Activated CD4-positive, alpha-beta T cell treated with anti-CD3 and anti-CD28 coated beads, Interleukin-2, amount 10 ng/mL, durations not matched to agents 24 days and 14 days (primary cell): ENCODE measurements around the gene NXN. TPM values are rescaled to one million over a fixed set of nuclear protein-coding genes. Genes with fewer than 3 reads are reported as not detected.
"Not testable (repeated sequence)": the region's sequence is repeated elsewhere in the genome, so short reads cannot be mapped to it uniquely, and the experiment has no call there.

ENCODE experiments used
- DNase-seq: peaks from one replicate; pipeline ENCODE4 v3.0.0; 2022
- H3K27ac Mint-ChIP-seq: one replicate; pipeline ENCODE4 v1.8.0; 2022; ENCODE audit warnings: mild to moderate bottlenecking, mixed read lengths
- H3K27me3 Mint-ChIP-seq: one replicate; pipeline ENCODE4 v1.8.0; 2022; ENCODE audit warnings: mixed read lengths
- H3K36me3 Mint-ChIP-seq: one replicate; pipeline ENCODE4 v1.8.0; 2022; ENCODE audit warnings: low read depth, mild to moderate bottlenecking, mixed read lengths
- H3K4me1 Mint-ChIP-seq: one replicate; pipeline ENCODE4 v1.8.0; 2021; ENCODE audit warnings: mixed read lengths
- H3K4me3 Mint-ChIP-seq: one replicate; pipeline ENCODE4 v1.8.0; 2022; ENCODE audit warnings: mild to moderate bottlenecking, moderate library complexity, mixed read lengths
- H3K9me3 Mint-ChIP-seq: one replicate; pipeline ENCODE4 v1.8.0; 2021; ENCODE audit warnings: mixed read lengths
- intact Hi-C: fragments of 100-400 bp; cut with micrococcal nuclease; formaldehyde crosslinking; loops from one replicate; pipeline ENCODE4 v1.15.1; 2023
- total RNA-seq: library from RNA; stranded (reverse); gene quantifications from 2 replicates; pipeline ENCODE4 v1.2.3, GENCODE V29; 2022

NXN gene
- total RNA-seq, 1 donor from 2014 or later = 0.14 TPM

GRCh38 chr17:846901-847843 is 132.4 kb downstream of the NXN start:
- intact Hi-C loops = no loop called here
- no peaks in the 10 kb centered on the region for H3K4me1 Mint-ChIP-seq
- no peaks in the 10 kb centered on the region for H3K9me3 Mint-ChIP-seq
- no peaks in the 10 kb centered on the region for H3K36me3 Mint-ChIP-seq
- H3K27me3 Mint-ChIP-seq = peaks cover 25% of the 10 kb centered on the region
- no peak overlapping the region for H3K4me3 Mint-ChIP-seq
- no peak for DNase-seq
- no peak overlapping the region for H3K27ac Mint-ChIP-seq

- Mint-ChIP-seq H3K4me3 (no peak overlapping the region), H3K27ac (no peak overlapping the region), H3K27me3 (peaks cover 5% of the 10 kb centered on the region), H3K36me3 (no peaks in the 10 kb centered on the region), H3K4me1 (no peaks in the 10 kb centered on the region), H3K9me3 (no peaks in the 10 kb centered on the region)
- intact Hi-C loops = no loop called here
- no peak for DNase-seq
Measured at GRCh38 chr17:841313-841712, 138.3 kb downstream of the NXN start.

GRCh38 chr17:838486-838885 is 141.1 kb downstream of the NXN start:
- intact Hi-C loops = no loop called here

GRCh38 chr17:836151-836550 is 143.4 kb downstream of the NXN start:
- Mint-ChIP-seq H3K36me3 (no peaks in the 10 kb centered on the region), H3K27me3 (no peaks in the 10 kb centered on the region), H3K27ac (no peak overlapping the region), H3K9me3 (no peaks in the 10 kb centered on the region), H3K4me3 (no peak overlapping the region), H3K4me1 (no peaks in the 10 kb centered on the region)
- intact Hi-C loops = no loop called here
- no peak for DNase-seq

More at GRCh38 chr17:838486-838885, 141.1 kb downstream of the NXN start:
- H3K4me1 Mint-ChIP-seq = no peaks in the 10 kb centered on the region
- H3K27ac Mint-ChIP-seq = no peak overlapping the region
- H3K36me3 Mint-ChIP-seq = no peaks in the 10 kb centered on the region
- H3K4me3 Mint-ChIP-seq = no peak overlapping the region
- no peak for DNase-seq
- no peaks in the 10 kb centered on the region for H3K27me3 Mint-ChIP-seq
- no peaks in the 10 kb centered on the region for H3K9me3 Mint-ChIP-seq

GRCh38 chr17:835721-836120 is 143.9 kb downstream of the NXN start:
- H3K36me3 Mint-ChIP-seq, H3K4me3 Mint-ChIP-seq, H3K27me3 Mint-ChIP-seq, H3K4me1 Mint-ChIP-seq, DNase-seq, H3K27ac Mint-ChIP-seq, intact Hi-C loops, H3K9me3 Mint-ChIP-seq: not testable (repeated sequence)

GRCh38 chr17:835263-835662 is 144.3 kb downstream of the NXN start:
- Mint-ChIP-seq H3K27me3 (no peaks in the 10 kb centered on the region), H3K27ac (no peak overlapping the region), H3K9me3 (no peaks in the 10 kb centered on the region), H3K4me3 (no peak overlapping the region), H3K4me1 (no peaks in the 10 kb centered on the region), H3K36me3 (no peaks in the 10 kb centered on the region)
- intact Hi-C loops = no loop called here
- no peak for DNase-seq

- no peaks in the 10 kb centered on the region for H3K27me3 Mint-ChIP-seq
- H3K36me3 Mint-ChIP-seq = no peaks in the 10 kb centered on the region
- no peaks in the 10 kb centered on the region for H3K9me3 Mint-ChIP-seq
- no peak overlapping the region for H3K4me3 Mint-ChIP-seq
- intact Hi-C loops = no loop called here
- H3K27ac Mint-ChIP-seq = no peak overlapping the region
- no peak for DNase-seq
- no peaks in the 10 kb centered on the region for H3K4me1 Mint-ChIP-seq
Measured at GRCh38 chr17:834136-834535, 145.4 kb downstream of the NXN start.

GRCh38 chr17:830950-831349 is 148.6 kb downstream of the NXN start:
- Mint-ChIP-seq H3K9me3 (no peaks in the 10 kb centered on the region), H3K4me1 (no peaks in the 10 kb centered on the region), H3K4me3 (no peak overlapping the region), H3K27me3 (no peaks in the 10 kb centered on the region), H3K36me3 (no peaks in the 10 kb centered on the region), H3K27ac (no peak overlapping the region)
- intact Hi-C loops = no loop called here
- DNase-seq = no peak

- Mint-ChIP-seq H3K36me3 (no peaks in the 10 kb centered on the region), H3K27me3 (no peaks in the 10 kb centered on the region), H3K9me3 (no peaks in the 10 kb centered on the region), H3K4me3 (no peak overlapping the region), H3K27ac (no peak overlapping the region), H3K4me1 (no peaks in the 10 kb centered on the region)
- no peak for DNase-seq
- intact Hi-C loops = no loop called here
Measured at GRCh38 chr17:830381-830780, 149.2 kb downstream of the NXN start.

- DNase-seq, H3K9me3 Mint-ChIP-seq, H3K27ac Mint-ChIP-seq, H3K27me3 Mint-ChIP-seq, H3K4me1 Mint-ChIP-seq, intact Hi-C loops, H3K4me3 Mint-ChIP-seq, H3K36me3 Mint-ChIP-seq: not testable (repeated sequence)
Measured at GRCh38 chr17:829614-830013, 150.0 kb downstream of the NXN start.

GRCh38 chr17:828761-829160 is 150.8 kb downstream of the NXN start:
- Mint-ChIP-seq H3K4me1 (no peaks in the 10 kb centered on the region), H3K36me3 (no peaks in the 10 kb centered on the region), H3K9me3 (no peaks in the 10 kb centered on the region), H3K27me3 (no peaks in the 10 kb centered on the region), H3K4me3 (no peak overlapping the region), H3K27ac (no peak overlapping the region)
- no peak for DNase-seq
- intact Hi-C loops = no loop called here

GRCh38 chr17:826778-827177 is 152.8 kb downstream of the NXN start:
- Mint-ChIP-seq H3K36me3 (no peaks in the 10 kb centered on the region), H3K9me3 (no peaks in the 10 kb centered on the region), H3K27me3 (no peaks in the 10 kb centered on the region), H3K27ac (no peak overlapping the region), H3K4me1 (no peaks in the 10 kb centered on the region), H3K4me3 (no peak overlapping the region)
- no peak for DNase-seq
- intact Hi-C loops = no loop called here

- no peak for DNase-seq
- no peaks in the 10 kb centered on the region for H3K4me1 Mint-ChIP-seq
Measured at GRCh38 chr17:825216-825615, 154.4 kb downstream of the NXN start.

GRCh38 chr17:824378-824777 is 155.2 kb downstream of the NXN start:
- no peak overlapping the region for H3K27ac Mint-ChIP-seq
- intact Hi-C loops = no loop called here
- no peaks in the 10 kb centered on the region for H3K4me1 Mint-ChIP-seq
- no peaks in the 10 kb centered on the region for H3K9me3 Mint-ChIP-seq
- H3K4me3 Mint-ChIP-seq = no peak overlapping the region
- DNase-seq = no peak
- no peaks in the 10 kb centered on the region for H3K27me3 Mint-ChIP-seq
- no peaks in the 10 kb centered on the region for H3K36me3 Mint-ChIP-seq

More at GRCh38 chr17:825216-825615, 154.4 kb downstream of the NXN start:
- Mint-ChIP-seq H3K36me3 (no peaks in the 10 kb centered on the region), H3K27ac (no peak overlapping the region), H3K4me3 (no peak overlapping the region), H3K27me3 (no peaks in the 10 kb centered on the region), H3K9me3 (no peaks in the 10 kb centered on the region)
- intact Hi-C loops = no loop called here

- no peak overlapping the region for H3K27ac Mint-ChIP-seq
- DNase-seq = no peak
Measured at GRCh38 chr17:823501-823902, 156.1 kb downstream of the NXN start.

More at GRCh38 chr17:823501-823902, 156.1 kb downstream of the NXN start:
- no peaks in the 10 kb centered on the region for H3K9me3 Mint-ChIP-seq
- no peaks in the 10 kb centered on the region for H3K36me3 Mint-ChIP-seq
- H3K27me3 Mint-ChIP-seq = no peaks in the 10 kb centered on the region
- no peak overlapping the region for H3K4me3 Mint-ChIP-seq
- intact Hi-C loops = no loop called here
- H3K4me1 Mint-ChIP-seq = no peaks in the 10 kb centered on the region
